CD14-positive monocyte (primary cell): Measurements from ENCODE around the gene POLR1B. TPM values are rescaled to one million over a fixed set of nuclear protein-coding genes. Genes with fewer than 3 reads are reported as not detected.

Experiments
- DNase-seq, 3 donors: peaks; one replicate each; pipeline ENCODE4 v3.0.0-alpha.2; 2011 to 2022
- H2AFZ ChIP-seq: 2 replicates; pipeline ENCODE4 v1.6.0; 2012; ENCODE audit warnings: mild to moderate bottlenecking, low read depth, low read length, inconsistent platforms; ENCODE audit not compliant: insufficient read depth, poor library complexity, severe bottlenecking
- H3K27ac ChIP-seq, 2 donors: 1 replicate in 1 of 2; 2 replicates in 1 of 2; pipeline ENCODE4 v1.5.1; 2012 to 2013; ENCODE audit warnings: low read length in 2 of 2, control low read depth in 1 of 2, inconsistent platforms in 1 of 2, low read depth in 1 of 2, mild to moderate bottlenecking in 1 of 2
- H3K27me3 ChIP-seq, 2 donors: one replicate each; pipeline versions ENCODE4 v1.6.0 to v1.6.1; 2011 to 2013; ENCODE audit warnings: low read length in 2 of 2; ENCODE audit not compliant: control insufficient read depth in 2 of 2, insufficient read depth in 2 of 2
- H3K36me3 ChIP-seq, 2 donors: replicated peaks in 1 of 2; 1 replicate in 1 of 2; 2 replicates in 1 of 2; pipeline versions ENCODE4 v1.5.1 to v1.6.1; 2012 to 2013; ENCODE audit warnings: low read length in 2 of 2, control low read depth in 1 of 2, inconsistent platforms in 1 of 2, mild to moderate bottlenecking in 1 of 2; ENCODE audit not compliant: insufficient read depth in 2 of 2, control insufficient read depth in 1 of 2
- H3K4me1 ChIP-seq, 2 donors: 1 replicate in 1 of 2; 2 replicates in 1 of 2; pipeline versions ENCODE4 v1.5.1 to v1.6.1; 2012 to 2013; ENCODE audit warnings: low read length in 2 of 2, control low read depth in 1 of 2, inconsistent platforms in 1 of 2, mild to moderate bottlenecking in 1 of 2, moderate library complexity in 1 of 2; ENCODE audit not compliant: insufficient read depth in 2 of 2, control insufficient read depth in 1 of 2
- H3K4me2 ChIP-seq: replicated peaks from 2 replicates; pipeline ENCODE3; 2012; ENCODE audit warnings: low read length, moderate library complexity, mild to moderate bottlenecking; ENCODE audit not compliant: poor library complexity, severe bottlenecking; ENCODE audit errors: extremely low read depth
- H3K4me3 ChIP-seq, 3 experiments: fragments of 200-600 bp in 1 of 3; sonication (generic) in 1 of 3; replicated peaks in 1 of 3; 1 replicate in 2 of 3; 2 replicates in 1 of 3; pipeline ENCODE4 v1.5.1; 2011 to 2013; ENCODE audit warnings: low read length in 3 of 3, mild to moderate bottlenecking in 3 of 3, control low read depth in 2 of 3, low read depth in 2 of 3, inconsistent platforms in 1 of 3, moderate library complexity in 1 of 3
- H3K79me2 ChIP-seq: 2 replicates; pipeline ENCODE4 v1.6.0; 2012; ENCODE audit warnings: mild to moderate bottlenecking, control low read depth, inconsistent platforms, low read length, moderate library complexity; ENCODE audit not compliant: insufficient read depth
- H3K9ac ChIP-seq: 2 replicates; pipeline ENCODE4 v1.6.0; 2017; ENCODE audit warnings: low read length, mild to moderate bottlenecking; ENCODE audit not compliant: insufficient read depth, poor library complexity, severe bottlenecking
- H3K9me3 ChIP-seq, 2 donors: replicated peaks in 1 of 2; 1 replicate in 1 of 2; 2 replicates in 1 of 2; pipeline versions ENCODE4 v1.5.1 to v1.6.1; 2012 to 2013; ENCODE audit warnings: low read length in 2 of 2, control low read depth in 1 of 2; ENCODE audit not compliant: control insufficient read depth in 1 of 2, insufficient read depth in 1 of 2
- H4K20me1 ChIP-seq: 2 replicates; pipeline ENCODE4 v1.6.0; 2012; ENCODE audit warnings: mild to moderate bottlenecking, low read length, control low read depth, moderate library complexity; ENCODE audit not compliant: insufficient read depth
- H3K27ac Mint-ChIP-seq, 7 donors: one replicate each; pipeline ENCODE4 v1.8.0; 2020; ENCODE audit warnings: mild to moderate bottlenecking in 7 of 7, mixed read lengths in 7 of 7, moderate library complexity in 6 of 7, inconsistent platforms in 2 of 7
- H3K27me3 Mint-ChIP-seq, 3 donors: one replicate each; pipeline ENCODE4 v1.8.0; 2021 to 2022; ENCODE audit warnings: low read depth in 3 of 3, mild to moderate bottlenecking in 3 of 3, mixed read lengths in 3 of 3, moderate library complexity in 3 of 3, inconsistent platforms in 1 of 3
- H3K36me3 Mint-ChIP-seq, 2 donors: one replicate each; pipeline ENCODE4 v1.8.0; 2020; ENCODE audit warnings: mixed read lengths in 2 of 2, inconsistent platforms in 1 of 2, mild to moderate bottlenecking in 1 of 2
- H3K4me1 Mint-ChIP-seq: one replicate; pipeline ENCODE4 v1.8.0; 2020; ENCODE audit warnings: mild to moderate bottlenecking, mixed read lengths
- H3K4me3 Mint-ChIP-seq, 2 donors: one replicate each; pipeline ENCODE4 v1.8.0; 2020; ENCODE audit warnings: mild to moderate bottlenecking in 2 of 2, mixed read lengths in 2 of 2, moderate library complexity in 1 of 2
- H3K9me3 Mint-ChIP-seq, 7 donors: one replicate each; pipeline ENCODE4 v1.8.0; 2020 to 2022; ENCODE audit warnings: mixed read lengths in 7 of 7, mild to moderate bottlenecking in 6 of 7, moderate library complexity in 6 of 7, inconsistent platforms in 2 of 7
- CTCF ChIP-seq: fragments of 200-600 bp; IDR thresholded peaks from one replicate; pipeline ENCODE4 v1.8.0; 2022; ENCODE audit warnings: antibody characterized with exemption, mild to moderate bottlenecking
- WGBS: methylation state at CpG from one replicate; pipeline ENCODE4 v1.1.5; 2013; ENCODE audit warnings: missing lambda C conversion rate; ENCODE audit not compliant: insufficient coverage; 5-methylcytosine and 5-hydroxymethylcytosine counted together
- intact Hi-C, 2 donors: fragments of 100-400 bp; cut with micrococcal nuclease; formaldehyde crosslinking; loops; one replicate each; pipeline versions ENCODE4 v1.15.0 to v1.15.1; 2023
- polyA plus RNA-seq, 3 donors: library from polyadenylated mRNA; depleted of rRNA in 1 of 3; unstranded in 2 of 3; stranded (reverse) in 1 of 3; fragments of 300-500 nt in 2 of 3; fragments of >200 nt in 1 of 3; fragmentation: Illumina TruSeq in 2 of 3; gene quantifications; 1 replicate in 2 of 3; 2 replicates in 1 of 3; pipeline ENCODE4 v1.2.3, GENCODE V29; 2012 to 2021

POLR1B gene
- polyA plus RNA-seq, 3 donors: 5.2 to 6.3 (median 5.3) TPM

GRCh38 chr2:112604952-112605351, 62.7 kb downstream of the POLR1B start:
- Histone ChIP-seq H3K36me3 (no peaks in the 10 kb centered on the region), H3K9me3 (no peaks in the 10 kb centered on the region), H2AFZ (no peak overlapping the region), H3K4me1 (peaks cover 3% of the 10 kb centered on the region in 2 donors), H3K4me2 (no peak overlapping the region), H3K27ac (no peak overlapping the region), H4K20me1 (no peaks in the 10 kb centered on the region), H3K4me3 (no peak overlapping the region), H3K9ac (no peak overlapping the region), H3K27me3 (no peaks in the 10 kb centered on the region), H3K79me2 (no peaks in the 10 kb centered on the region)
- WGBS: 86% methylated on average over 2 of the region's 4 CpGs
- Mint-ChIP-seq H3K36me3 (no peaks in the 10 kb centered on the region), H3K27ac (no peak overlapping the region), H3K9me3 (peaks cover 0 to 4% (median 1%) of the 10 kb centered on the region in 7 donors), H3K4me1 (peaks cover 3% of the 10 kb centered on the region), H3K4me3 (no peak overlapping the region), H3K27me3 (peaks cover 0 to 2% (median 0%) of the 10 kb centered on the region in 3 donors)
- no peak for TF ChIP-seq CTCF
- intact Hi-C loops: loop anchor here (5.0 kb wide), 1 partner anchor 42 kb away; the partner anchor contains the start of gene SLC20A1 (in 2 of the 2)
- no peak for DNase-seq

DNA sequence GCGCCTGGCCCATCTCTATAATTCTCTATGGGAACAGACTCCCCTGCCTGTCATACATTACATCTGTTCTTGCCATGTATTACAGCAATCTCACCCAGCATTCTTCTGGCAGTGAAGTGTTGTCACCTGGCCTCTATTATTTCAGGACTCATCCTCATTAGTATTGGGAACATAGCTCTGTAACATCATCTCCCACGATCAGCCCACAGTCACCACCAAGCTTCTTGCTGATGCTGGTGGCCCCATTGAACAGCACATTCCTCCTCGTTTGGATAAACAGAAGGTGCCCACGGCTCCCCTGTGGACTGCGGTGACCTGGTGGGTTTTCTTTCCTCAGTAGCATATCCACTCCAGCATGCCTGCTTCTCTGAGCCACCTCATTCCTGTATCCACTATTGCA, 63.7 kb downstream of the POLR1B start:
- H2AFZ ChIP-seq: no peak overlapping the region
- no peak overlapping the region for H3K9ac ChIP-seq
- no peaks in the 10 kb centered on the region for H3K79me2 ChIP-seq
- H3K27ac ChIP-seq: no peak overlapping the region
- no peak overlapping the region for H3K4me2 ChIP-seq
- Mint-ChIP-seq H3K27me3 (peaks cover 0 to 2% (median 0%) of the 10 kb centered on the region in 3 donors), H3K36me3 (no peaks in the 10 kb centered on the region), H3K9me3 (peaks cover 0 to 4% (median 3%) of the 10 kb centered on the region in 7 donors), H3K4me3 (no peak overlapping the region), H3K4me1 (no peaks in the 10 kb centered on the region), H3K27ac (no peak overlapping the region)
- no peaks in the 10 kb centered on the region for H3K9me3 ChIP-seq
- H3K27me3 ChIP-seq: no peaks in the 10 kb centered on the region
- TF ChIP-seq CTCF: no peak
- intact Hi-C loops: no loop called here
- WGBS: 97% methylated on average over 5 of the region's 5 CpGs
- DNase-seq: no peak
- H3K4me3 ChIP-seq: no peak overlapping the region
- no peaks in the 10 kb centered on the region for H4K20me1 ChIP-seq
- no peaks in the 10 kb centered on the region for H3K4me1 ChIP-seq
- H3K36me3 ChIP-seq: no peaks in the 10 kb centered on the region
